A549 (cell line): ENCODE results near the gene PRRC2B. TPM values are rescaled to one million over a fixed set of nuclear protein-coding genes. Genes with fewer than 3 reads are reported as not detected.

Experiments
- ATAC-seq, 2 experiments: fragments of 200-7000 bp in 1 of 2; fragments of >200 bp in 1 of 2; cut with Nextera tagmentation in 1 of 2; cut with Tn5 transposase in 1 of 2; 3 replicates each; pipeline versions ENCODE4 v1.8.0 to v1.9.1; 2018 to 2020; ENCODE audit warnings: mild to moderate bottlenecking in 1 of 2, moderate library complexity in 1 of 2
- CTCF ChIA-PET: fragments of 300-600 bp; sonication (Branson Sonifier 250); formaldehyde crosslinking; extraction: SDS; loops from one replicate; lab custom pipeline; 2021; ENCODE audit warnings: antibody characterized with exemption, inconsistent platforms; lab: Yijun Ruan, JAX
- POLR2A ChIA-PET: fragments of 350-600 bp; formaldehyde crosslinking; extraction: SDS; loops from one replicate; lab custom pipeline; 2021; ENCODE audit warnings: antibody characterized with exemption, inconsistent platforms; lab: Yijun Ruan, JAX
- DNase-seq, 2 experiments: peaks; one replicate each; pipeline versions ENCODE4 v3.0.0 to v3.0.0-alpha.2; 2011 to 2016; ENCODE audit warnings: low read depth in 1 of 2, low spot score in 1 of 2
- FAIRE-seq: peaks from 2 replicates; lab custom pipeline; 2011; peaks lifted over from hg19 to GRCh38; lab: Jason Lieb, UNC
- H3K27ac ChIP-seq, 2 experiments: fragments of >200 bp; sonication (Bioruptor Twin); formaldehyde crosslinking; 3 replicates each; pipeline ENCODE4 v1.5.1; 2016 to 2017
- H3K4me1 ChIP-seq: fragments of >200 bp; sonication (Bioruptor Twin); formaldehyde crosslinking; 3 replicates; pipeline ENCODE4 v1.6.1; 2016
- H3K4me2 ChIP-seq: fragments of >200 bp; sonication (Bioruptor Twin); formaldehyde crosslinking; 3 replicates; pipeline ENCODE4 v1.6.1; 2016
- H3K4me3 ChIP-seq: fragments of >200 bp; sonication (Bioruptor Twin); formaldehyde crosslinking; 3 replicates; pipeline ENCODE4 v1.5.1; 2016
- H3K9me3 ChIP-seq: fragments of >200 bp; sonication (Bioruptor Twin); formaldehyde crosslinking; 3 replicates; pipeline ENCODE4 v1.6.1; 2016
- BHLHE40 ChIP-seq: IDR thresholded peaks from 2 replicates; pipeline ENCODE4 v1.6.1; 2012; ENCODE audit warnings: low read depth, low read length, inconsistent platforms
- CBX2 ChIP-seq: fragments of 200-600 bp; sonication (generic); IDR thresholded peaks from 2 replicates; pipeline ENCODE4 v1.6.1; 2016; ENCODE audit warnings: low read depth, mild to moderate bottlenecking, borderline replicate concordance
- CBX8 ChIP-seq: fragments of 200-600 bp; sonication (generic); IDR thresholded peaks from 2 replicates; pipeline ENCODE4 v1.6.1; 2016
- CHD4 ChIP-seq: fragments of 200-600 bp; sonication (generic); IDR thresholded peaks from 2 replicates; pipeline ENCODE4 v1.6.1; 2016; ENCODE audit warnings: antibody characterized with exemption, mild to moderate bottlenecking, borderline replicate concordance
- ELK1 ChIP-seq: fragments of 150-350 bp; IDR thresholded peaks from 2 replicates; pipeline ENCODE4 v1.6.1; 2014; ENCODE audit warnings: low read depth, mild to moderate bottlenecking, low read length
- EP300 ChIP-seq, 2 experiments: fragments of >200 bp; sonication (Bioruptor Twin); formaldehyde crosslinking; IDR thresholded peaks; 2 replicates in 1 of 2; 3 replicates in 1 of 2; pipeline ENCODE4 v1.6.1; 2016 to 2017
- ESRRA ChIP-seq: fragments of 150-350 bp; IDR thresholded peaks from 2 replicates; pipeline ENCODE4 v1.6.1; 2014; ENCODE audit warnings: mild to moderate bottlenecking, low read length, borderline replicate concordance
- HDAC2 ChIP-seq: fragments of 200-600 bp; sonication (generic); IDR thresholded peaks from 2 replicates; pipeline ENCODE4 v1.6.1; 2016
- HES2 ChIP-seq: fragments of >200 bp; sonication (Bioruptor Twin); formaldehyde crosslinking; IDR thresholded peaks from 2 replicates; pipeline ENCODE4 v1.6.1; 2016
- HEYL ChIP-seq: fragments of 250-450 bp; sonication (Bioruptor Pico); IDR thresholded peaks from 2 replicates; pipeline ENCODE4 v1.8.0; 2021; ENCODE audit warnings: mild to moderate bottlenecking, moderate library complexity
- HMGXB4 ChIP-seq: fragments of 250-450 bp; sonication (Bioruptor Pico); IDR thresholded peaks from 2 replicates; pipeline ENCODE4 v1.5.0; 2021; ENCODE audit warnings: mild to moderate bottlenecking, moderate library complexity, borderline replicate concordance
- HOXA7 ChIP-seq: fragments of 250-450 bp; sonication (Bioruptor Pico); IDR thresholded peaks from 2 replicates; pipeline ENCODE4 v1.5.0; 2020; ENCODE audit warnings: mild to moderate bottlenecking, moderate library complexity
- JUNB ChIP-seq: fragments of >200 bp; sonication (Bioruptor Twin); formaldehyde crosslinking; IDR thresholded peaks from 2 replicates; pipeline ENCODE4 v1.6.1; 2016
- KDM5A ChIP-seq: fragments of 200-600 bp; sonication (generic); IDR thresholded peaks from 2 replicates; pipeline ENCODE4 v1.6.1; 2016; ENCODE audit warnings: antibody characterized with exemption, mild to moderate bottlenecking
- MYC ChIP-seq: IDR thresholded peaks from 2 replicates; pipeline ENCODE4 v1.6.1; 2012; ENCODE audit warnings: mild to moderate bottlenecking, inconsistent platforms, low read length, improper control_type of control experiment, borderline replicate concordance
- NR3C1 ChIP-seq: fragments of >200 bp; sonication (Bioruptor Twin); formaldehyde crosslinking; IDR thresholded peaks from 3 replicates; pipeline ENCODE4 v1.6.1; 2017
- PHF8 ChIP-seq: fragments of 200-600 bp; sonication (generic); IDR thresholded peaks from 2 replicates; pipeline ENCODE4 v1.6.1; 2016; ENCODE audit warnings: low read depth, mild to moderate bottlenecking, antibody characterized with exemption, moderate library complexity, borderline replicate concordance
- POLR2AphosphoS2 ChIP-seq: conservative IDR thresholded peaks from 2 replicates; pipeline ENCODE4 v1.6.1; 2012; ENCODE audit warnings: low read length, improper control_type of control experiment, inconsistent platforms
- REST ChIP-seq: fragments of 200-600 bp; sonication (generic); IDR thresholded peaks from 2 replicates; pipeline ENCODE4 v1.6.1; 2016; ENCODE audit warnings: antibody characterized with exemption, mild to moderate bottlenecking, moderate library complexity
- ZFP36 ChIP-seq: fragments of 450-650 bp; IDR thresholded peaks from 2 replicates; pipeline ENCODE4 v1.6.1; 2014; ENCODE audit warnings: borderline replicate concordance; ENCODE audit not compliant: partially characterized antibody
- ZNF302 ChIP-seq: fragments of 250-450 bp; sonication (Bioruptor Pico); IDR thresholded peaks from 2 replicates; pipeline ENCODE4 v1.9.0; 2021; ENCODE audit warnings: inconsistent platforms, mild to moderate bottlenecking, moderate library complexity
- WGBS: methylation state at CpG from one replicate; pipeline ENCODE4 v1.1.6; 2017; ENCODE audit errors: missing lambda C conversion rate; 5-methylcytosine and 5-hydroxymethylcytosine counted together
- polyA plus RNA-seq, 4 experiments: library from polyadenylated mRNA; depleted of rRNA in 3 of 4; stranded (reverse); fragments of >200 nt; fragmentation: RNase III in 1 of 4; extraction: RNeasy Plus Mini Kit Qiagen cat#74134 plus additional on column Dnase treatment in 1 of 4; gene quantifications; 2 replicates in 3 of 4; 3 replicates in 1 of 4; pipeline ENCODE4 v1.2.3, GENCODE V29; 2011 to 2017

PRRC2B gene
- polyA plus RNA-seq, 2 of the 4 experiments (the other 2 are of a cell fraction) = 35.6 to 47.3 TPM

GRCh38 chr9:131396626-131397025, 2.7 kb downstream of the PRRC2B start (continued):
- TF ChIP-seq REST = no peak
- no peak for TF ChIP-seq PHF8
- no peak for TF ChIP-seq BHLHE40
- TF ChIP-seq ZFP36 = no peak
- no peak for TF ChIP-seq HDAC2
- no peak for TF ChIP-seq ELK1
- no peak for TF ChIP-seq HOXA7 (CRISPR knock-in tag)

- CTCF ChIA-PET = interaction anchor here (0.9 to 2.0 kb wide), 9 partner anchors 10 to 99 kb away, joined by 3 to 11 read pairs (median 4); no protein-coding TSS in a partner anchor
- H3K4me2 ChIP-seq = peak overlapping the region; percentile 95
These were observed 3.4 kb downstream of the PRRC2B start for GRCh38 chr9:131397100-131397790.

More at GRCh38 chr9:131397100-131397790, 3.4 kb downstream of the PRRC2B start:
- ATAC-seq = no peak
- Histone ChIP-seq H3K4me1 (peaks cover 71% of the 10 kb centered on the region), H3K4me3 (peak overlapping the region; percentile 10; the same call in 1 of the 3 replicates), H3K9me3 (no peaks in the 10 kb centered on the region), H3K27ac (peak overlapping the region in 1 of 2 experiments; percentile 70; a peak in 3 of 6 replicates)
- TF ChIP-seq HMGXB4 (CRISPR knock-in tag) (no peak), PHF8 (no peak), EP300 (IDR thresholded peaks at IDR 0.05) (no peak), CBX8 (no peak), ZNF302 (no peak), MYC (no peak), JUNB (no peak), POLR2AphosphoS2 (no peak), ESRRA (no peak), HES2 (no peak), NR3C1 (no peak), CBX2 (no peak), KDM5A (no peak), CHD4 (no peak), HEYL (CRISPR knock-in tag) (no peak), ZFP36 (no peak)
- no peak for FAIRE-seq
- no peak for DNase-seq
- 59% methylated on average over 8 of the region's 8 CpGs for WGBS
- POLR2A ChIA-PET = interaction anchor here (0.7 to 4.7 kb wide), 2 partner anchors 24 to 38 kb away, joined by 4 to 23 read pairs; no protein-coding TSS in a partner anchor
